OCI-LY1 (cell line): ENCODE measurements around the gene FASTKD1.
"Not testable (repeated sequence)": the region's sequence is repeated elsewhere in the genome, so short reads cannot be mapped to it uniquely, and the experiment has no call there.

Experiments used
- H2AFZ ChIP-seq: fragments of 200-600 bp; sonication (generic), shearing (Covaris generic); 2 replicates; pipeline ENCODE4 v1.6.0; 2014; ENCODE audit warnings: antibody characterized with exemption, mild to moderate bottlenecking, low read length
- H3F3A ChIP-seq: fragments of 200-600 bp; sonication (generic), shearing (Covaris generic); 2 replicates; pipeline ENCODE4 v1.6.0; 2014; ENCODE audit warnings: mild to moderate bottlenecking, antibody characterized with exemption, low read length, moderate library complexity; ENCODE audit not compliant: insufficient read depth
- H3K27ac ChIP-seq: fragments of 200-600 bp; sonication (generic); 2 replicates; pipeline ENCODE4 v1.5.1; 2014; ENCODE audit warnings: low read length, mixed run types, mild to moderate bottlenecking, low read depth; ENCODE audit not compliant: poor library complexity, severe bottlenecking
- H3K27me3 ChIP-seq: fragments of 200-600 bp; sonication (generic); 2 replicates; pipeline ENCODE4 v1.6.0; 2014; ENCODE audit warnings: antibody characterized with exemption, mild to moderate bottlenecking, low read length, moderate library complexity; ENCODE audit not compliant: insufficient read depth
- H3K36me3 ChIP-seq: fragments of 200-600 bp; sonication (generic); 2 replicates; pipeline ENCODE4 v1.6.1; 2014; ENCODE audit warnings: mild to moderate bottlenecking, antibody characterized with exemption, low read length, moderate library complexity, mixed read lengths; ENCODE audit not compliant: insufficient read depth
- H3K4me1 ChIP-seq: fragments of 200-600 bp; sonication (generic); 2 replicates; pipeline ENCODE4 v1.5.1; 2014; ENCODE audit warnings: mild to moderate bottlenecking, low read length, moderate library complexity; ENCODE audit not compliant: insufficient read depth, severe bottlenecking
- H3K4me2 ChIP-seq: fragments of 200-600 bp; sonication (generic), shearing (Covaris generic); 2 replicates; pipeline ENCODE4 v1.6.1; 2014; ENCODE audit warnings: low read length
- H3K4me3 ChIP-seq: fragments of 200-600 bp; sonication (generic); 2 replicates; pipeline ENCODE4 v1.5.1; 2014; ENCODE audit warnings: low read length, low read depth, mild to moderate bottlenecking, mixed read lengths; ENCODE audit not compliant: poor library complexity, severe bottlenecking
- H3K79me2 ChIP-seq: fragments of 200-600 bp; shearing (Covaris generic); 2 replicates; pipeline ENCODE4 v1.6.1; 2016; ENCODE audit warnings: mixed run types, low read length, mixed read lengths; ENCODE audit not compliant: insufficient read depth
- H3K9ac ChIP-seq: fragments of 200-600 bp; sonication (generic), shearing (Covaris generic); 2 replicates; pipeline ENCODE4 v1.6.1; 2014; ENCODE audit warnings: mild to moderate bottlenecking, low read length, mixed read lengths
- H3K9me2 ChIP-seq: fragments of 200-600 bp; sonication (generic), shearing (Covaris generic); 2 replicates; pipeline ENCODE4 v1.6.1; 2014; ENCODE audit warnings: low read depth, mild to moderate bottlenecking, low read length, mixed read lengths
- H3K9me3 ChIP-seq: fragments of 200-600 bp; shearing (Covaris generic); 2 replicates; pipeline ENCODE4 v1.6.1; 2014; ENCODE audit warnings: low read length, mixed read lengths
- H4K20me1 ChIP-seq: fragments of 200-600 bp; sonication (generic), shearing (Covaris generic); 2 replicates; pipeline ENCODE4 v1.6.0; 2016; ENCODE audit warnings: mild to moderate bottlenecking, low read length; ENCODE audit not compliant: insufficient read depth
- CTCF ChIP-seq: fragments of 200-600 bp; sonication (generic), shearing (Covaris generic); IDR thresholded peaks from 2 replicates; pipeline ENCODE4 v1.5.1; 2017; ENCODE audit warnings: mild to moderate bottlenecking, antibody characterized with exemption, low read length, moderate library complexity, mixed read lengths
- EZH2 ChIP-seq: fragments of 200-600 bp; sonication (generic), shearing (Covaris generic); IDR thresholded peaks from 2 replicates; pipeline ENCODE4 v1.8.0; 2017; ENCODE audit warnings: borderline replicate concordance, mixed run types, mild to moderate bottlenecking, antibody characterized with exemption, low read length, moderate library complexity, mixed read lengths

FASTKD1 gene

GRCh38 chr2:169585673-169586072 is 12.0 kb upstream of the FASTKD1 start:
- H4K20me1 ChIP-seq, result no peaks in the 10 kb centered on the region
- no peaks in the 10 kb centered on the region for H3F3A ChIP-seq
- peak overlapping the region; percentile 98 for H3K4me2 ChIP-seq
- peaks cover 13% of the 10 kb centered on the region for H3K4me1 ChIP-seq
- TF ChIP-seq EZH2 (no peak), CTCF (no peak)
- no peaks in the 10 kb centered on the region for H3K9me2 ChIP-seq
- H3K79me2 ChIP-seq, result peaks cover 60% of the 10 kb centered on the region
- peak overlapping the region; percentile 79 for H3K4me3 ChIP-seq
- no peaks in the 10 kb centered on the region for H3K27me3 ChIP-seq
- H2AFZ ChIP-seq, result no peak overlapping the region
- peak overlapping the region; percentile 95 for H3K27ac ChIP-seq
- H3K9me3 ChIP-seq, result peaks cover 3% of the 10 kb centered on the region; the same call in 1 of the 2 replicates
- H3K9ac ChIP-seq, result peak overlapping the region; percentile 92
- H3K36me3 ChIP-seq, result peaks cover 10% of the 10 kb centered on the region

- Histone ChIP-seq H3K36me3 (peaks cover 10% of the 10 kb centered on the region), H3K9me3 (peaks cover 3% of the 10 kb centered on the region; the same call in 1 of the 2 replicates), H4K20me1 (no peaks in the 10 kb centered on the region), H2AFZ (peak within 1 kb of the TSS; percentile 98; the same call in 1 of the 2 replicates), H3F3A (no peaks in the 10 kb centered on the region), H3K9me2 (no peaks in the 10 kb centered on the region), H3K4me2 (peak within 1 kb of the TSS; percentile 98), H3K4me1 (peaks cover 13% of the 10 kb centered on the region), H3K4me3 (peak within 1 kb of the TSS; percentile 79), H3K9ac (peak within 1 kb of the TSS; percentile 92), H3K27me3 (no peaks in the 10 kb centered on the region), H3K79me2 (peaks cover 46% of the 10 kb centered on the region), H3K27ac (peak within 1 kb of the TSS; percentile 95)
- no peak for TF ChIP-seq CTCF
- TF ChIP-seq EZH2, result no peak
These were observed 10.6 kb upstream of the FASTKD1 start, which contains the start of gene PPIG for GRCh38 chr2:169584005-169584877. Gene PPIG (plus strand): TSS chr2:169584351. CDS start chr2:169604042, 19,691 bp downstream.

- no peak overlapping the region for H3K27ac ChIP-seq
These were observed 9.9 kb upstream of the FASTKD1 start for GRCh38 chr2:169583518-169583917.

GRCh38 chr2:169582552-169583266 is 9.0 kb upstream of the FASTKD1 start:
- not testable (repeated sequence) for H3K9me3 ChIP-seq, H3K27ac ChIP-seq, H4K20me1 ChIP-seq, H3F3A ChIP-seq, H3K9ac ChIP-seq, H3K4me3 ChIP-seq, H3K27me3 ChIP-seq, H3K9me2 ChIP-seq, H2AFZ ChIP-seq, H3K4me2 ChIP-seq, H3K36me3 ChIP-seq
- H3K4me1 ChIP-seq, result peaks cover 13% of the 10 kb centered on the region
- peaks cover 31% of the 10 kb centered on the region for H3K79me2 ChIP-seq

More at GRCh38 chr2:169583518-169583917, 9.9 kb upstream of the FASTKD1 start:
- H4K20me1 ChIP-seq, result no peaks in the 10 kb centered on the region
- TF ChIP-seq EZH2, result no peak
- TF ChIP-seq CTCF, result no peak
- no peaks in the 10 kb centered on the region for H3K27me3 ChIP-seq
- H3K4me2 ChIP-seq, result peak overlapping the region; percentile 98
- H3K9me3 ChIP-seq, result peaks cover 3% of the 10 kb centered on the region; the same call in 1 of the 2 replicates
- H3K4me1 ChIP-seq, result peaks cover 13% of the 10 kb centered on the region
- H2AFZ ChIP-seq, result peak overlapping the region; percentile 98; the same call in 1 of the 2 replicates
- no peak overlapping the region for H3K9ac ChIP-seq
- peaks cover 39% of the 10 kb centered on the region for H3K79me2 ChIP-seq
- no peaks in the 10 kb centered on the region for H3K9me2 ChIP-seq
- H3F3A ChIP-seq, result no peaks in the 10 kb centered on the region
- H3K36me3 ChIP-seq, result peaks cover 10% of the 10 kb centered on the region
- peak overlapping the region; percentile 79 for H3K4me3 ChIP-seq
